ENCODE results near the gene ROS1.

GRCh38 chr6:117266257-117267053 lies 159.3 kb downstream of the ROS1 start:
- TF ChIP-seq CTCF (IDR thresholded peaks at IDR 0.05) (no peak), POLR2AphosphoS5 (IDR thresholded peaks at IDR 0.05) (no peak), POLR2A (IDR thresholded peaks at IDR 0.05) (no peak)
